NOMO-1 treated with DMSO at 0.1 percent for 48 hours (cell line): ENCODE data around the gene TBC1D1.

ENCODE experiments used
- DNase-seq: peaks from one replicate; lab custom pipeline; 2025; ENCODE audit not compliant: unreplicated experiment; lab: John Stamatoyannopoulos, UW

TBC1D1 gene

DNA sequence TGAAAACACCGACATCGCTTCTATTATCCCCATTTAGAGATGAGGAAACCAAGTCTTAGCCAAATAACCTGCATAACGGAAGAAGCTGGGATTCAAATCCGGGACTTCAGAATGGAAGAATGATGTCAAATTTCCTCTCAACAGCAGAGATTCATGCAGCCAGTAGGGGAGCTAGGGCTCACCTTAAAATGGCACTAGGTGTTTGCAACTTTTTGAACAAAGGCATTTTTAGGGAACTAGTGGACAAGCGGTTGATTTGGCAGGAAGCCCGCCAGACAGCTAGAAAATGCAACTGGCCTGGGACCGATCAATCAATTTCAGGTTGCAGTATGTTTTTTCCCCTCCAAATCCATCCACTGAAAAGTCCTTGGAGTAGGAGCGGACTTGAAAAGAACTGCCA lies 293.5 kb downstream of the TBC1D1 start:
- DNase-seq, result peak; percentile 64

DNA sequence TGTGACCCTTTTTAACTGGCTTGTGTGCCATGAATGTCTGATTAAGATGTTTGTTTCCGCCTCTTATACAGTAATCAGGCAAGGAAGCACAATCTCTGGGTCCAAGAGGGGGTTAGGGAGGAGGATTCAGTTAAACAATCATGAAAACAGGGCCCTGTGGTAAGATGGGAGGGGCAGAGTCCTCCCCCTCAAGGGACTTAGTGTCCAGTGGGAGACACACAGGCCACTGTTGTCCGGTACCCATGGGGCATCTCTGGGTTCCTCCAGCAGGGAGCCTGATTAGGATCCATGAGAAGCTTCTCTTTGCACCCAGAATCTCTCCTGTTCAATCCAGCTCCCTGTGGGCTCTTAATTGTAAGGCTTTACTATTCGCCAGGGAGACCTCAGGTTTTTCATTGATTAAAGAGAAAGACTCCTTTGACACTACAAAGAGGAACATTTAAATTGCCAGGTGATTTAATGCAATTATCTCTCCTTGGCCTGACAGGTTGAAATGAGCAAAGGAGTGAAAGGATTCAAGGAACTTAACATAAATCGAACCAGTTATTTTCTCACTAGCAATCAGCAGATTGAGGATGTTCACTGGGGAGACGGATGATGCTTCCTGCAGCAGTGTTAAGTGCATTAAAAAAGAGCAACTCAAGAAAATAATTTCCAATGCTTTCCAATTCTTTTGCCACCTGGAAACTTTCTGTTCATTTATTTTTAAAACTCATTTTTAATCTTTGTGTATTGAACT lies 294.7 kb downstream of the TBC1D1 start:
- DNase-seq, result no peak

DNA sequence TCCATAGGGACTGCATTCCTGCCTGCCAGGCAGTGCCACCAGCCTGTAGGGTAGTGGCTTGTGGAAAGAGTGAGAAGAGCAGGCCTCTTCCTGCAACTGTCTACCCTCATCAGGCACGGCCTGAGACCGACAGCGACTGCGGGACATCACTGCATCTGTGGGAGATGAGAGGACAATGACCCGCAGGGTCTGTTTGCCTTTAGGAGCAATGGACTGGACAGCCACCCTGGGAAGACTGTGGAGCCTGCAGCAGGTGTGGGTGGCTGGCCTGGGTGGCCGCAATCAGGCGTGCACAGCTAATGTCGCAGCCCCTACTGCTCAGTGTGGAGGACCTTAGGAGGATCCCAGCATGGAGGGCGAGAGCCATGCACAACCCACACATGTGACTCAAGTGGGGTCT lies 297.3 kb downstream of the TBC1D1 start:
- DNase-seq, result no peak

DNA sequence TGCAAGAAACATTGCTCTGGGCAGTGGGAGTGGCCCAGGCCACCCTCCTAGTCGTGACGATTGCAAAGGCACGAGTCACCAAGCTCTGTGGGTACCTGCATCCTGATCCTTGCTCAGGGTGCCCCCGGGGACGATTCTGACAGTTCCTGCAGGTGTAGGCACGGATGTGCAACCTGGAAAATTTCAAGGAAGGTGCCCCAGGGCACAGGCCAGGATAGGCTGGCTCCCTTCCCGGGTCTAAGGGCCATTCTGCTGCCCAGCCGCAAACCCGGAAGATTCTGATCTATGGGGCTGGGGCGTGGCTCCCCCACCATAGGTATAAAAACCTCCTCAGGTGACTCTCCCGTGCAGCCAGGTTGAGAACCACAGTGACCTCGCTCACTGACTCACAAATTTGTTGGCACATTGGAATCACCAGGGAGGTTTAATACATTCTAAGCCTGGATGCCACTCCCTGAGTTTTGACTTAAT lies 297.8 kb downstream of the TBC1D1 start:
- DNase-seq, result no peak
